ENCODE data around the gene NAXE. TPM values are rescaled to one million over a fixed set of nuclear protein-coding genes. Genes with fewer than 3 reads are reported as not detected.
A peak's percentile ranks its signal among the peaks of the same experiment; 100 is the strongest.
"Not testable (repeated sequence)": the region's sequence is repeated elsewhere in the genome, so short reads cannot be mapped to it uniquely, and the experiment has no call there.

Gene NAXE
- total RNA-seq, 2 donors from 2014 or later = 48.3 to 57.3 TPM

- Mint-ChIP-seq H3K4me1 (ENCODE audit: low read depth) (peaks cover 32% of the 10 kb centered on the region), H3K27ac (no peak overlapping the region), H3K9me3 (no peaks in the 10 kb centered on the region), H3K4me3 (no peak overlapping the region), H3K36me3 (ENCODE audit: insufficient read depth in 2 of 2) (peaks cover 2 to 4% of the 10 kb centered on the region in 2 donors), H3K27me3 (ENCODE audit: low read depth) (peaks cover 31% of the 10 kb centered on the region)
- DNase-seq = no peak
- ATAC-seq (replicated peaks in 1 of 2) = no peak
Measured at GRCh38 chr1:156574039-156574633, 17.4 kb upstream of the NAXE start.

DNA sequence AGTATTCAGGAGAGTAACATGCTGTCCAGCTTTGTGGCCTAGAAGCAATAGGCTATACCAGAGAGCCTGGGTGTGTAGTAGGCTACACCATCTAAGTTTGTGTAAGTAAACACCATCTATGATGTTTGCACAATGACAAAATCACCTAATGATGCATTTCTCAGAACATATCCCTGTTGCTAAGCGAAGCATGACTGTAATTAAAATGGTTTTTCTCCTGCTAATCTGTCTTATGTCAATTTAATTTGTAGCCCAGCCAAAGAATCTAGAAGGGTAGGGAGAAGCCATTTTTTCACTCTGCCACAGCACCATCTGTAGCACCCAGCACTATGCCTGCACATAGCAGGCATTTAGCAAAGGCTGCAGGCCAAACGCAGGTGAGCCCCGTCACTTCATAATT lies 14.0 kb upstream of the NAXE start:
- peaks cover 28% of the 10 kb centered on the region for H3K4me1 Mint-ChIP-seq (ENCODE audit: low read depth)
- ATAC-seq (replicated peaks in 1 of 2) (no peak), DNase-seq (no peak)
- H3K27me3 Mint-ChIP-seq (ENCODE audit: low read depth) = peaks cover 10% of the 10 kb centered on the region
- no peak overlapping the region for H3K27ac Mint-ChIP-seq
- no peak overlapping the region for H3K4me3 Mint-ChIP-seq
- H3K9me3 Mint-ChIP-seq = no peaks in the 10 kb centered on the region
- H3K36me3 Mint-ChIP-seq (ENCODE audit: insufficient read depth in 2 of 2) = no peaks in the 10 kb centered on the region

DNA sequence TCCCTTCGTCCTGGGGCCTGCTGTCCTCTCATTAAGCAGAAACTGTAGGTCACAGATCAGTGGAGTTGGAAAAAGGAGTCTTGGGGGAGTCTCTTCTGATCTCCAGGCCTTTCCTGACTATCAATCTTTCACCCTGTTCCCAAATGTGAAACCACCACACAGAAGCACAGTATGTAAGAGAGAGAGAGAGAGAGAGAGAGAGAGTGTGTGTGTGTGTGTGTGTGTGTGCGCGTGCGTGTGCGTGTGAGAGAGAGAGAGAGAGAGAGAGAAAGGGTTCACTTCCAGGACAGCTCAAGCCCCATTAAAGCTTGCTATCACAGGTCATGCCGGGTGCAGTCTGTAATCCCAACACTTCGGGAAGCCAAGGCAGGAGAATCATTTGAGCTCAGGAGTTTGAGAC lies 13.5 kb upstream of the NAXE start:
- H3K27ac Mint-ChIP-seq = no peak overlapping the region
- peaks cover 5% of the 10 kb centered on the region for H3K27me3 Mint-ChIP-seq (ENCODE audit: low read depth)
- ATAC-seq (replicated peaks in 1 of 2) (no peak), DNase-seq (no peak)
- no peak overlapping the region for H3K4me3 Mint-ChIP-seq
- H3K9me3 Mint-ChIP-seq = no peaks in the 10 kb centered on the region
- H3K4me1 Mint-ChIP-seq (ENCODE audit: low read depth) = peaks cover 28% of the 10 kb centered on the region
- H3K36me3 Mint-ChIP-seq (ENCODE audit: insufficient read depth in 2 of 2) = no peaks in the 10 kb centered on the region

GRCh38 chr1:156579472-156579871 lies 12.1 kb upstream of the NAXE start, which contains the start of gene TTC24:
TTC24 (plus strand) TSS chr1:156579723; CDS start chr1:156581365, 1,642 bp downstream.
- DNase-seq = no peak
- no peaks in the 10 kb centered on the region for H3K36me3 Mint-ChIP-seq (ENCODE audit: insufficient read depth in 2 of 2)
- H3K4me3 Mint-ChIP-seq = no peak within 1 kb of the TSS
- H3K9me3 Mint-ChIP-seq = no peaks in the 10 kb centered on the region
- no peak for ATAC-seq (replicated peaks in 1 of 2)
- no peaks in the 10 kb centered on the region for H3K27me3 Mint-ChIP-seq (ENCODE audit: low read depth)
- H3K4me1 Mint-ChIP-seq (ENCODE audit: low read depth) = peaks cover 40% of the 10 kb centered on the region
- no peak within 1 kb of the TSS for H3K27ac Mint-ChIP-seq

GRCh38 chr1:156581661-156582387 lies 9.8 kb upstream of the NAXE start:
- Mint-ChIP-seq H3K4me1 (ENCODE audit: low read depth) (peaks cover 40% of the 10 kb centered on the region), H3K4me3 (peak overlapping the region; percentile 79 to 96)

GRCh38 chr1:156582388-156583017 lies 9.1 kb upstream of the NAXE start:
- DNase-seq (peak; percentile 41 to 42), ATAC-seq (replicated peaks in 1 of 2) (peak; percentile 65 to 69)
- peaks cover 40% of the 10 kb centered on the region for H3K4me1 Mint-ChIP-seq (ENCODE audit: low read depth)
- peak overlapping the region; percentile 79 to 96 for H3K4me3 Mint-ChIP-seq
- no peaks in the 10 kb centered on the region for H3K9me3 Mint-ChIP-seq
- peak overlapping the region; percentile 53 for H3K27ac Mint-ChIP-seq
- H3K27me3 Mint-ChIP-seq (ENCODE audit: low read depth) = no peaks in the 10 kb centered on the region
- H3K36me3 Mint-ChIP-seq (ENCODE audit: insufficient read depth in 2 of 2) = no peaks in the 10 kb centered on the region

More at GRCh38 chr1:156581661-156582387, 9.8 kb upstream of the NAXE start:
- no peaks in the 10 kb centered on the region for H3K9me3 Mint-ChIP-seq
- H3K27ac Mint-ChIP-seq = peak overlapping the region; percentile 53
- H3K27me3 Mint-ChIP-seq (ENCODE audit: low read depth) = no peaks in the 10 kb centered on the region
- H3K36me3 Mint-ChIP-seq (ENCODE audit: insufficient read depth in 2 of 2) = no peaks in the 10 kb centered on the region
- DNase-seq (peak; percentile 59 to 63), ATAC-seq (replicated peaks in 1 of 2) (peak; percentile 72 to 80)

- no peaks in the 10 kb centered on the region for H3K27me3 Mint-ChIP-seq (ENCODE audit: low read depth)
- DNase-seq = peak; percentile 78 to 80
- ATAC-seq (replicated peaks in 1 of 2) = peak; percentile 32 to 33
- H3K36me3 Mint-ChIP-seq (ENCODE audit: insufficient read depth in 2 of 2) = no peaks in the 10 kb centered on the region
- H3K27ac Mint-ChIP-seq = peak overlapping the region; percentile 64
- peak overlapping the region; percentile 79 to 96 for H3K4me3 Mint-ChIP-seq
- H3K4me1 Mint-ChIP-seq (ENCODE audit: low read depth) = peaks cover 35% of the 10 kb centered on the region
- no peaks in the 10 kb centered on the region for H3K9me3 Mint-ChIP-seq
Measured at GRCh38 chr1:156583821-156584622, 7.6 kb upstream of the NAXE start.

DNA sequence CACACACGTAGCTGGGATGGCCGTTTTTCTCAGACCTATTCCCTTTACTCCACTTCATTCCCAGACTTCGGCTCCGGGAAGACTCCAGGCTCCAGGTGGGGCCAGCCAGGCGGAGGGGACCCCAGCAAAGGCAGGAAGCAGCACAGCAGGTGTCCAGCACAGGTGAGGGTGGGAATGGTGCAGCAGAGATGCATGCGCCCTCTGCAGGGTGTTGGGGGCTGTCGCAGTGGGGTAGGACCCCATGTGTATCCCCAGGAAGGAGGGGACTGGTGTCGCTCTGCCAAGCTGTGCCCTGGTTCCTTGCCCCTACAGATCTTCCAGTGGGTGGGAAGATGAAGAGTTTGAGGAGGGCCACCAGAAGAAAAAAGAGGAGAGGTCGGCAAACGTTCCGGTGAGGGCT lies 6.8 kb upstream of the NAXE start:
- H3K27me3 Mint-ChIP-seq (ENCODE audit: low read depth) = no peaks in the 10 kb centered on the region
- DNase-seq (no peak), ATAC-seq (replicated peaks in 1 of 2) (no peak)
- no peak overlapping the region for H3K27ac Mint-ChIP-seq
- H3K4me3 Mint-ChIP-seq = no peak overlapping the region
- no peaks in the 10 kb centered on the region for H3K9me3 Mint-ChIP-seq
- no peaks in the 10 kb centered on the region for H3K36me3 Mint-ChIP-seq (ENCODE audit: insufficient read depth in 2 of 2)
- peaks cover 35% of the 10 kb centered on the region for H3K4me1 Mint-ChIP-seq (ENCODE audit: low read depth)

GRCh38 chr1:156586323-156586722 lies 5.3 kb upstream of the NAXE start:
- DNase-seq (no peak), ATAC-seq (replicated peaks in 1 of 2) (no peak)
- H3K27me3 Mint-ChIP-seq (ENCODE audit: low read depth) = no peaks in the 10 kb centered on the region
- no peaks in the 10 kb centered on the region for H3K9me3 Mint-ChIP-seq
- no peaks in the 10 kb centered on the region for H3K36me3 Mint-ChIP-seq (ENCODE audit: insufficient read depth in 2 of 2)
- H3K27ac Mint-ChIP-seq = no peak overlapping the region
- H3K4me1 Mint-ChIP-seq (ENCODE audit: low read depth) = peaks cover 40% of the 10 kb centered on the region
- no peak overlapping the region for H3K4me3 Mint-ChIP-seq

DNA sequence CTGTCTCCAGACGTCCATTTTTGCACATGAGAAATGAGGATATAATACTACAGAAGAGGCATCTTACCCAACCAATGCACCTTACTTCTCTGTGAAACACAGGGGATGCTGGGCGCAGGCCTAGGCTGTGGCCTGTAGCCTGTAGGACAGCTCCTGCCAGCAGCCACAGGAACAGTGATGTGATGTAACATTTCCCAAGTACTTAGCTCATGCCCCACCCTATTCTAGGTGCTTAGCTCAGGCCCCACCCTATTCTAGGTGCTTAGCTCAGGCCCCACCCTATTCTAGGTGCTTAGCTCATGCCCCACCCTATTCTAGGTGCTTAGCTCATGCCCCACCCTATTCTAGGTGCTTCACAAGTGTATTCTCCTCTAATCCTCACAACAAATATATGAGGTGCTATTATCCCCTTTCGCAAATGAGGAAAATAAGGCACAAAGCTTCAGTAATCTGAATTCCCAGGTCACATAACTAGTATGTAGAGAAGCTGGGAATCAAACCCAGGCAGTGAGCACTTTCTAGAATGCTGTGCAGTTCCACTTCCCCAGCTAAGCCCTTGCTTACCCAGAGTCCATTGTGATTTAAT lies 4.6 kb upstream of the NAXE start:
- Mint-ChIP-seq H3K4me1 (ENCODE audit: low read depth) (peaks cover 34% of the 10 kb centered on the region), H3K36me3 (ENCODE audit: insufficient read depth in 2 of 2) (no peaks in the 10 kb centered on the region), H3K27ac (no peak overlapping the region), H3K9me3 (no peaks in the 10 kb centered on the region), H3K27me3 (ENCODE audit: low read depth) (no peaks in the 10 kb centered on the region), H3K4me3 (no peak overlapping the region)
- no peak for DNase-seq
- no peak for ATAC-seq (replicated peaks in 1 of 2)

DNA sequence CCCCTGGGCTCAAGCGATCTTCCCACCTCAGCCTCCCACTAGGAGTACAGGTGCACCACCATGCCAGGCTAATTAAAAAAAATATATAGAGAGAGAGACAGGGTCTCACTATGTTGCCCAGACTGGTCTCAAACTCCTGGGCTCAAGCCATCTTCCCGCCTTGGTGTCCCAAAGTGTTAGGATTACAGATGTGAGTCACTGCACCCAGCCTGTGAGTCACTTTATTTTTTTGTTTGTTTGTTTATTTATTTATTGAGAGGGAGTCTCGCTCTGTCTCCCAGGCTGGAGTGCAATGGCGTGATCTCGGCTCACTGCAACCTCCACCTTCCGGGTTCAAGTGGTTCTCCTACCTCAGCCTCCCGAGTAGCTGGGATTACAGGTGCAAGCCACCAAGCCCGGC lies 3.6 kb upstream of the NAXE start:
- not testable (repeated sequence) for DNase-seq; H3K4me3 Mint-ChIP-seq; H3K27ac Mint-ChIP-seq; H3K9me3 Mint-ChIP-seq; H3K27me3 Mint-ChIP-seq (ENCODE audit: low read depth); ATAC-seq (replicated peaks in 1 of 2); H3K36me3 Mint-ChIP-seq (ENCODE audit: insufficient read depth in 2 of 2)
- H3K4me1 Mint-ChIP-seq (ENCODE audit: low read depth) = peaks cover 32% of the 10 kb centered on the region

GRCh38 chr1:156589546-156589945 lies 2.0 kb upstream of the NAXE start:
- no peaks in the 10 kb centered on the region for H3K36me3 Mint-ChIP-seq (ENCODE audit: insufficient read depth in 2 of 2)
- no peak for ATAC-seq (replicated peaks in 1 of 2)
- H3K4me3 Mint-ChIP-seq = no peak overlapping the region
- H3K27ac Mint-ChIP-seq = no peak overlapping the region
- peaks cover 18% of the 10 kb centered on the region for H3K4me1 Mint-ChIP-seq (ENCODE audit: low read depth)
- H3K27me3 Mint-ChIP-seq (ENCODE audit: low read depth) = no peaks in the 10 kb centered on the region
- no peak for DNase-seq
- no peaks in the 10 kb centered on the region for H3K9me3 Mint-ChIP-seq
